Smooth muscle cell (in vitro differentiated cells): Measurements from ENCODE around the gene GBF1. TPM values are rescaled to one million over a fixed set of nuclear protein-coding genes. Genes with fewer than 3 reads are reported as not detected.

ENCODE experiments used
- DNase-seq: peaks from one replicate; lab custom pipeline; 2025; ENCODE audit not compliant: unreplicated experiment; lab: John Stamatoyannopoulos, UW
- H2AFZ ChIP-seq: fragments of 200-600 bp; sonication (generic); 2 replicates; pipeline ENCODE4 v1.6.0; 2016; ENCODE audit warnings: antibody characterized with exemption, low read depth, mild to moderate bottlenecking
- H3F3A ChIP-seq: fragments of 200-600 bp; sonication (generic); 2 replicates; pipeline ENCODE4 v1.6.0; 2017; ENCODE audit warnings: antibody characterized with exemption, low read depth
- H3K27ac ChIP-seq: fragments of 200-600 bp; sonication (generic); 2 replicates; pipeline ENCODE4 v1.5.1; 2016; ENCODE audit warnings: low read depth, mild to moderate bottlenecking
- H3K27me3 ChIP-seq: fragments of 200-600 bp; sonication (generic); 2 replicates; pipeline ENCODE4 v1.6.1; 2016; ENCODE audit warnings: low read depth, mild to moderate bottlenecking
- H3K36me3 ChIP-seq: fragments of 200-600 bp; sonication (generic); 2 replicates; pipeline ENCODE4 v1.5.1; 2016; ENCODE audit warnings: low read depth
- H3K4me1 ChIP-seq: fragments of 200-600 bp; sonication (generic); 2 replicates; pipeline ENCODE4 v1.5.1; 2016; ENCODE audit warnings: low read depth
- H3K4me2 ChIP-seq: fragments of 200-600 bp; sonication (generic); 2 replicates; pipeline ENCODE4 v1.6.0; 2016; ENCODE audit warnings: mild to moderate bottlenecking
- H3K4me3 ChIP-seq: fragments of 200-600 bp; sonication (generic); 2 replicates; pipeline ENCODE4 v1.5.1; 2016; ENCODE audit warnings: mild to moderate bottlenecking
- H3K79me2 ChIP-seq: fragments of 200-600 bp; sonication (generic); 2 replicates; pipeline ENCODE4 v1.6.0; 2016; ENCODE audit warnings: low read depth, mild to moderate bottlenecking
- H3K9ac ChIP-seq: fragments of 200-600 bp; sonication (generic); 2 replicates; pipeline ENCODE4 v1.6.0; 2016; ENCODE audit warnings: low read depth
- H3K9me3 ChIP-seq: fragments of 200-600 bp; sonication (generic); replicated peaks from 2 replicates; pipeline ENCODE4 v1.5.1; 2016; ENCODE audit warnings: low read depth
- H4K20me1 ChIP-seq: fragments of 200-600 bp; sonication (generic); 2 replicates; pipeline ENCODE4 v1.6.0; 2016; ENCODE audit warnings: low read depth
- WGBS: methylation state at CpG from one replicate; pipeline ENCODE4 v1.1.7; 2016; ENCODE audit warnings: low lambda C conversion rate; 5-methylcytosine and 5-hydroxymethylcytosine counted together
- polyA plus RNA-seq: library from polyadenylated mRNA; unstranded; fragments of >200 nt; fragmentation: Nextera tagmentation; extraction: Ambion mirVana; gene quantifications from 2 replicates; pipeline ENCODE4 v1.2.1, GENCODE V29; 2016
- total RNA-seq: library from RNA; depleted of rRNA; stranded (reverse); fragments of >200 nt; gene quantifications from 2 replicates; pipeline ENCODE4 v1.2.3, GENCODE V29; 2014
- TF ChIP-seq, protein P1 (sequence below): fragments of 200-600 bp; sonication (generic); IDR thresholded peaks from 2 replicates; pipeline ENCODE4 v1.5.1; 2017; ENCODE audit warnings: borderline replicate concordance, mild to moderate bottlenecking, antibody characterized with exemption; ENCODE audit not compliant: insufficient read depth, poor library complexity, severe bottlenecking

GBF1 gene
- total and polyA plus RNA-seq, 2 experiments from 2014 or later = 52.8 to 56.4 TPM

GRCh38 chr10:102309916-102310315 lies 64.6 kb downstream of the GBF1 start:
- Histone ChIP-seq H3K9ac (no peak overlapping the region), H3K4me3 (no peak overlapping the region), H3K79me2 (peaks cover 80% of the 10 kb centered on the region), H3K9me3 (no peaks in the 10 kb centered on the region), H3K4me2 (peak overlapping the region; percentile 62), H3K27ac (peak overlapping the region; percentile 71), H3F3A (peaks cover 25% of the 10 kb centered on the region), H2AFZ (no peak overlapping the region), H4K20me1 (peaks cover 95% of the 10 kb centered on the region), H3K4me1 (peaks cover 26% of the 10 kb centered on the region), H3K27me3 (no peaks in the 10 kb centered on the region), H3K36me3 (no peaks in the 10 kb centered on the region)
- TF ChIP-seq, protein P1, sequence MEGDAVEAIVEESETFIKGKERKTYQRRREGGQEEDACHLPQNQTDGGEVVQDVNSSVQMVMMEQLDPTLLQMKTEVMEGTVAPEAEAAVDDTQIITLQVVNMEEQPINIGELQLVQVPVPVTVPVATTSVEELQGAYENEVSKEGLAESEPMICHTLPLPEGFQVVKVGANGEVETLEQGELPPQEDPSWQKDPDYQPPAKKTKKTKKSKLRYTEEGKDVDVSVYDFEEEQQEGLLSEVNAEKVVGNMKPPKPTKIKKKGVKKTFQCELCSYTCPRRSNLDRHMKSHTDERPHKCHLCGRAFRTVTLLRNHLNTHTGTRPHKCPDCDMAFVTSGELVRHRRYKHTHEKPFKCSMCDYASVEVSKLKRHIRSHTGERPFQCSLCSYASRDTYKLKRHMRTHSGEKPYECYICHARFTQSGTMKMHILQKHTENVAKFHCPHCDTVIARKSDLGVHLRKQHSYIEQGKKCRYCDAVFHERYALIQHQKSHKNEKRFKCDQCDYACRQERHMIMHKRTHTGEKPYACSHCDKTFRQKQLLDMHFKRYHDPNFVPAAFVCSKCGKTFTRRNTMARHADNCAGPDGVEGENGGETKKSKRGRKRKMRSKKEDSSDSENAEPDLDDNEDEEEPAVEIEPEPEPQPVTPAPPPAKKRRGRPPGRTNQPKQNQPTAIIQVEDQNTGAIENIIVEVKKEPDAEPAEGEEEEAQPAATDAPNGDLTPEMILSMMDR = no peak
- 88% methylated on average over 3 of the region's 3 CpGs for WGBS
- DNase-seq = no peak

GRCh38 chr10:102310361-102311024 lies 65.2 kb downstream of the GBF1 start:
- H3K4me1 ChIP-seq = peaks cover 26% of the 10 kb centered on the region
- WGBS = 60% methylated on average over 4 of the region's 4 CpGs
- peaks cover 25% of the 10 kb centered on the region for H3F3A ChIP-seq
- H4K20me1 ChIP-seq = peaks cover 95% of the 10 kb centered on the region
- TF ChIP-seq, protein P1 = no peak
- no peak overlapping the region for H3K4me3 ChIP-seq
- peaks cover 80% of the 10 kb centered on the region for H3K79me2 ChIP-seq
- no peak for DNase-seq
- peak overlapping the region; percentile 71 for H3K27ac ChIP-seq
- no peak overlapping the region for H3K9ac ChIP-seq
- H3K27me3 ChIP-seq = no peaks in the 10 kb centered on the region
- no peaks in the 10 kb centered on the region for H3K36me3 ChIP-seq
- no peaks in the 10 kb centered on the region for H3K9me3 ChIP-seq
- H2AFZ ChIP-seq = no peak overlapping the region
- peak overlapping the region; percentile 62 for H3K4me2 ChIP-seq

DNA sequence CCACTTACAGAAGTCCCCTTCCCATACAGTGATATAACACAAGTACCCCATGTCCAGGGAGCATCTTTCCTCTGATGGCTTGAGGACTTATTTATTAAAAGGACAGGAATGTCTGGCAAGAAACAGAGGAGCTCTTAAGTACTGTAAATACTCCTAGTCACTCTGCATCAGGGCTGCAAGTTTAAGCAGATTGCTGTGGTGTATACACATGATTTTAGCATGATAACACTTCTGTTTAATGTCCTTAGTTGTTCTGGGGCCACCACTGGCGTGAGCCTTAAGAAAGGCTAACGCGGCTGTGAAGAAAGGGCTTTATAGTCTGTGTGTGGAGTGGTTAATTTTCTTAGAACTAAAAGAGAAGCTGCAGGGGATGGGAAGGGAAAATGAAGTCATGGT lies 65.7 kb downstream of the GBF1 start:
- Histone ChIP-seq H4K20me1 (peaks cover 95% of the 10 kb centered on the region), H3K9ac (no peak overlapping the region)
- DNase-seq = no peak

More for the DNA sequence above, 65.7 kb downstream of the GBF1 start:
- Histone ChIP-seq H3K4me3 (no peak overlapping the region), H3K4me2 (peak overlapping the region; percentile 62), H3K27me3 (no peaks in the 10 kb centered on the region), H3K79me2 (peaks cover 80% of the 10 kb centered on the region), H3K9me3 (no peaks in the 10 kb centered on the region), H3K27ac (peak overlapping the region; percentile 71), H3K4me1 (peaks cover 26% of the 10 kb centered on the region), H3K36me3 (no peaks in the 10 kb centered on the region), H3F3A (peaks cover 25% of the 10 kb centered on the region), H2AFZ (no peak overlapping the region)
- WGBS = 28% methylated on average over 3 of the region's 3 CpGs
- TF ChIP-seq, protein P1 = no peak
